Chondrocyte (in vitro differentiated cells): ENCODE data around the gene UPB1. TPM values are rescaled to one million over a fixed set of nuclear protein-coding genes. Genes with fewer than 3 reads are reported as not detected.

Source experiments
- DNase-seq: peaks from one replicate; pipeline ENCODE4 v3.0.0; 2021; ENCODE audit warnings: mixed read lengths, low spot score
- H3K27ac Mint-ChIP-seq: one replicate; pipeline ENCODE4 v1.8.0; 2021; ENCODE audit warnings: mild to moderate bottlenecking, moderate library complexity, mixed read lengths; ENCODE audit not compliant: unreplicated experiment
- H3K27me3 Mint-ChIP-seq: 2 replicates; pipeline ENCODE4 v1.8.0; 2021; ENCODE audit warnings: low read depth, mixed read lengths
- H3K36me3 Mint-ChIP-seq: 2 replicates; pipeline ENCODE4 v1.8.0; 2021; ENCODE audit warnings: low read depth, mixed read lengths
- H3K4me1 Mint-ChIP-seq: 2 replicates; pipeline ENCODE4 v1.8.0; 2021; ENCODE audit warnings: low read depth, mild to moderate bottlenecking, mixed read lengths
- H3K4me3 Mint-ChIP-seq: one replicate; pipeline ENCODE4 v1.8.0; 2021; ENCODE audit warnings: mild to moderate bottlenecking, moderate library complexity, mixed read lengths; ENCODE audit not compliant: unreplicated experiment
- H3K9me3 Mint-ChIP-seq: 2 replicates; pipeline ENCODE4 v1.8.0; 2021; ENCODE audit warnings: low read depth, mixed read lengths
- total RNA-seq: library from RNA; stranded (reverse); gene quantifications from 3 replicates; pipeline ENCODE4 v1.2.1, GENCODE V29; 2021
- TF ChIP-seq, protein P1 (sequence below): fragments of 200-600 bp; sonication (generic); IDR thresholded peaks from 2 replicates; pipeline ENCODE4 v1.5.0; 2021; ENCODE audit warnings: antibody characterized with exemption, mild to moderate bottlenecking, moderate library complexity

Gene UPB1
- total RNA-seq, 1 donor from 2014 or later, result 0.15 TPM

DNA sequence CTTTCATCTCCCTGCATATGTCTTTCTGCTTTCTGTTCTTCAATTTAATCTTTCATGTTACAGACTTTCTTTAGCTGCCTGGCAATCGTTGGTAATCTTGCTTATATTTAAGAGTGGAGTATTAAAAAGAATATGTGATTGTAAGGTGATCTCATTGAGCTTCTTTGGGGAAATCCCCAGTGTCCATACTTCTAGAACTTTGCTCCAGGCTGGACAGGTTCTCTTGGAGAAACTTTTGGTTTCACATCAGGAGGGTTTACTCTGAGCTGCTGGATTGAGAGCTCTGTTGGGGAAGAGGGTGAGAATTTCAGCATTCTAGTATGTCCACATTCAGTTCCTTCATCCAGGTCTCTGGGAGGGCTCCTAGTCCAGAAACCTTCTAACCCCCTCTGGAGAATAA lies 81.6 kb downstream of the UPB1 start:
- peaks cover 24% of the 10 kb centered on the region for H3K36me3 Mint-ChIP-seq
- H3K4me1 Mint-ChIP-seq, result peaks cover 5% of the 10 kb centered on the region
- H3K4me3 Mint-ChIP-seq, result no peak overlapping the region
- H3K27me3 Mint-ChIP-seq, result no peaks in the 10 kb centered on the region
- DNase-seq, result no peak
- TF ChIP-seq, protein P1, sequence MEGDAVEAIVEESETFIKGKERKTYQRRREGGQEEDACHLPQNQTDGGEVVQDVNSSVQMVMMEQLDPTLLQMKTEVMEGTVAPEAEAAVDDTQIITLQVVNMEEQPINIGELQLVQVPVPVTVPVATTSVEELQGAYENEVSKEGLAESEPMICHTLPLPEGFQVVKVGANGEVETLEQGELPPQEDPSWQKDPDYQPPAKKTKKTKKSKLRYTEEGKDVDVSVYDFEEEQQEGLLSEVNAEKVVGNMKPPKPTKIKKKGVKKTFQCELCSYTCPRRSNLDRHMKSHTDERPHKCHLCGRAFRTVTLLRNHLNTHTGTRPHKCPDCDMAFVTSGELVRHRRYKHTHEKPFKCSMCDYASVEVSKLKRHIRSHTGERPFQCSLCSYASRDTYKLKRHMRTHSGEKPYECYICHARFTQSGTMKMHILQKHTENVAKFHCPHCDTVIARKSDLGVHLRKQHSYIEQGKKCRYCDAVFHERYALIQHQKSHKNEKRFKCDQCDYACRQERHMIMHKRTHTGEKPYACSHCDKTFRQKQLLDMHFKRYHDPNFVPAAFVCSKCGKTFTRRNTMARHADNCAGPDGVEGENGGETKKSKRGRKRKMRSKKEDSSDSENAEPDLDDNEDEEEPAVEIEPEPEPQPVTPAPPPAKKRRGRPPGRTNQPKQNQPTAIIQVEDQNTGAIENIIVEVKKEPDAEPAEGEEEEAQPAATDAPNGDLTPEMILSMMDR, result no peak
- no peak overlapping the region for H3K27ac Mint-ChIP-seq
- H3K9me3 Mint-ChIP-seq, result no peaks in the 10 kb centered on the region

Other genes with a start within 250 kb of the UPB1 start
- gene SPECC1L, start 224.5 kb upstream of the UPB1 start, total RNA-seq, result 78.7 to 92.6 TPM (median 91.3 TPM) in 3 replicates
- 2.3 to 3.6 TPM (median 2.4 TPM) in 3 replicates for gene ADORA2A, start 67.7 kb upstream of the UPB1 start, total RNA-seq
- gene GUCD1, start 59.8 kb downstream of the UPB1 start, total RNA-seq, result 77.3 to 84.7 TPM (median 77.9 TPM) in 3 replicates
- 59.3 to 84.8 TPM (median 63.9 TPM) in 3 replicates for gene SNRPD3, start 60.7 kb downstream of the UPB1 start, total RNA-seq
- 5.6 to 13.0 TPM (median 8.6 TPM) in 3 replicates for gene LRRC75B, start 97.7 kb downstream of the UPB1 start, total RNA-seq
- gene GGT1, start 107.9 kb downstream of the UPB1 start, total RNA-seq, result 1.4 to 1.8 TPM (median 1.5 TPM) in 3 replicates